ENCODE results near the gene CENPQ. TPM values are rescaled to one million over a fixed set of nuclear protein-coding genes. Genes with fewer than 3 reads are reported as not detected.

CENPQ gene
- total RNA-seq, 1 experiment from 2014 or later = 11.3 TPM

GRCh38 chr6:49430187-49430586 is 33.0 kb upstream of the CENPQ start (continued):
- TF ChIP-seq CBX3 (IDR thresholded peaks at IDR 0.05; ENCODE audit: low read depth) = no peak
- no peak for TF ChIP-seq ATF3 (IDR thresholded peaks at IDR 0.05)
- TF ChIP-seq POLR2AphosphoS5 (IDR thresholded peaks at IDR 0.05; ENCODE audit: low read depth, low read length) = no peak
- TF ChIP-seq, protein P1, sequence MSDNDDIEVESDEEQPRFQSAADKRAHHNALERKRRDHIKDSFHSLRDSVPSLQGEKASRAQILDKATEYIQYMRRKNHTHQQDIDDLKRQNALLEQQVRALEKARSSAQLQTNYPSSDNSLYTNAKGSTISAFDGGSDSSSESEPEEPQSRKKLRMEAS (IDR thresholded peaks at IDR 0.05) = no peak
- TF ChIP-seq TCF7L2 (IDR thresholded peaks at IDR 0.05; ENCODE audit: borderline replicate concordance, extremely low read depth, insufficient read depth, insufficient read length) = no peak
- TF ChIP-seq RAD21 (IDR thresholded peaks at IDR 0.05; ENCODE audit: low read depth) = no peak
- no peak for TF ChIP-seq EZH2 (IDR thresholded peaks at IDR 0.05)

- H2AFZ ChIP-seq (ENCODE audit: low read depth, low read length, poor library complexity, severe bottlenecking) = no peak overlapping the region
- H3K36me3 ChIP-seq (ENCODE audit: control insufficient read depth in 1 of 2, insufficient read depth in 2 of 2, low read length in 2 of 2) = no peaks in the 10 kb centered on the region
- H3K4me2 ChIP-seq (ENCODE audit: low read length) = no peak overlapping the region
- no peaks in the 10 kb centered on the region for H3K9me2 ChIP-seq (ENCODE audit: insufficient read depth)
- no peaks in the 10 kb centered on the region for H3K4me1 ChIP-seq (ENCODE audit: control insufficient read depth in 1 of 2, insufficient read depth in 2 of 2, low read length in 2 of 2)
- no peak overlapping the region for H3K27ac ChIP-seq (ENCODE audit: low read depth, low read length)
- ChIA-PET CTCF (no interaction called here), RAD21 (ENCODE audit: low non-redundant PET in 1 of 2, low total read pairs in 2 of 2, uncharacterized antibody in 2 of 2, unreplicated experiment in 2 of 2) (no interaction called here), POLR2A (no interaction called here)
- no peak overlapping the region for H3K4me3 ChIP-seq (replicated peaks in 1 of 2; ENCODE audit: low read depth in 1 of 2, low read length in 2 of 2)
- intact Hi-C loops (cut with micrococcal nuclease) = no loop called here
- no peaks in the 10 kb centered on the region for H3K27me3 ChIP-seq (ENCODE audit: insufficient read depth, low read length)
- H4K20me1 ChIP-seq (ENCODE audit: insufficient read depth) = no peaks in the 10 kb centered on the region
- DNase-seq (ENCODE audit: low read depth, low spot score) (no peak), ATAC-seq (no peak)
- no peak overlapping the region for H3K9ac ChIP-seq (ENCODE audit: low read length)
- no peaks in the 10 kb centered on the region for H3K9me3 ChIP-seq (ENCODE audit: control insufficient read depth in 1 of 2, insufficient read depth in 1 of 2, low read depth in 1 of 2, low read length in 2 of 2)
- no TSS peak for BruUV-seq (replicated peaks)
- no peaks in the 10 kb centered on the region for H3K79me2 ChIP-seq (ENCODE audit: insufficient read depth, low read length)
- TF ChIP-seq CTCF (IDR thresholded peaks at IDR 0.05 in 2 of 3, conservative IDR thresholded peaks at IDR 0.05 in 1 of 3; ENCODE audit: borderline replicate concordance in 1 of 3, insufficient read depth in 1 of 3, low read depth in 2 of 3, low read length in 2 of 3) (no peak), JUND (IDR thresholded peaks at IDR 0.05) (no peak), EGR1 (IDR thresholded peaks at IDR 0.05; ENCODE audit: low read depth) (no peak), RAD21 (IDR thresholded peaks at IDR 0.05; ENCODE audit: low read depth) (no peak), FOSL1 (IDR thresholded peaks at IDR 0.05; ENCODE audit: low read depth) (no peak), TCF7L2 (IDR thresholded peaks at IDR 0.05; ENCODE audit: borderline replicate concordance, extremely low read depth, insufficient read depth, insufficient read length) (no peak), ATF3 (IDR thresholded peaks at IDR 0.05) (no peak), SRF (IDR thresholded peaks at IDR 0.05; ENCODE audit: low read depth) (no peak), EZH2 (IDR thresholded peaks at IDR 0.05) (no peak), ZFX (IDR thresholded peaks at IDR 0.05) (no peak), CEBPB (IDR thresholded peaks at IDR 0.05; ENCODE audit: low read depth) (no peak), ZNF274 (IDR thresholded peaks at IDR 0.05; ENCODE audit: low read depth, low read length) (no peak)
- TF ChIP-seq, protein P2, sequence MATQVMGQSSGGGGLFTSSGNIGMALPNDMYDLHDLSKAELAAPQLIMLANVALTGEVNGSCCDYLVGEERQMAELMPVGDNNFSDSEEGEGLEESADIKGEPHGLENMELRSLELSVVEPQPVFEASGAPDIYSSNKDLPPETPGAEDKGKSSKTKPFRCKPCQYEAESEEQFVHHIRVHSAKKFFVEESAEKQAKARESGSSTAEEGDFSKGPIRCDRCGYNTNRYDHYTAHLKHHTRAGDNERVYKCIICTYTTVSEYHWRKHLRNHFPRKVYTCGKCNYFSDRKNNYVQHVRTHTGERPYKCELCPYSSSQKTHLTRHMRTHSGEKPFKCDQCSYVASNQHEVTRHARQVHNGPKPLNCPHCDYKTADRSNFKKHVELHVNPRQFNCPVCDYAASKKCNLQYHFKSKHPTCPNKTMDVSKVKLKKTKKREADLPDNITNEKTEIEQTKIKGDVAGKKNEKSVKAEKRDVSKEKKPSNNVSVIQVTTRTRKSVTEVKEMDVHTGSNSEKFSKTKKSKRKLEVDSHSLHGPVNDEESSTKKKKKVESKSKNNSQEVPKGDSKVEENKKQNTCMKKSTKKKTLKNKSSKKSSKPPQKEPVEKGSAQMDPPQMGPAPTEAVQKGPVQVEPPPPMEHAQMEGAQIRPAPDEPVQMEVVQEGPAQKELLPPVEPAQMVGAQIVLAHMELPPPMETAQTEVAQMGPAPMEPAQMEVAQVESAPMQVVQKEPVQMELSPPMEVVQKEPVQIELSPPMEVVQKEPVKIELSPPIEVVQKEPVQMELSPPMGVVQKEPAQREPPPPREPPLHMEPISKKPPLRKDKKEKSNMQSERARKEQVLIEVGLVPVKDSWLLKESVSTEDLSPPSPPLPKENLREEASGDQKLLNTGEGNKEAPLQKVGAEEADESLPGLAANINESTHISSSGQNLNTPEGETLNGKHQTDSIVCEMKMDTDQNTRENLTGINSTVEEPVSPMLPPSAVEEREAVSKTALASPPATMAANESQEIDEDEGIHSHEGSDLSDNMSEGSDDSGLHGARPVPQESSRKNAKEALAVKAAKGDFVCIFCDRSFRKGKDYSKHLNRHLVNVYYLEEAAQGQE (IDR thresholded peaks at IDR 0.05; ENCODE audit: low read depth) = no peak
- TF ChIP-seq, protein P1 (IDR thresholded peaks at IDR 0.05) = no peak
- TF ChIP-seq, protein P3, sequence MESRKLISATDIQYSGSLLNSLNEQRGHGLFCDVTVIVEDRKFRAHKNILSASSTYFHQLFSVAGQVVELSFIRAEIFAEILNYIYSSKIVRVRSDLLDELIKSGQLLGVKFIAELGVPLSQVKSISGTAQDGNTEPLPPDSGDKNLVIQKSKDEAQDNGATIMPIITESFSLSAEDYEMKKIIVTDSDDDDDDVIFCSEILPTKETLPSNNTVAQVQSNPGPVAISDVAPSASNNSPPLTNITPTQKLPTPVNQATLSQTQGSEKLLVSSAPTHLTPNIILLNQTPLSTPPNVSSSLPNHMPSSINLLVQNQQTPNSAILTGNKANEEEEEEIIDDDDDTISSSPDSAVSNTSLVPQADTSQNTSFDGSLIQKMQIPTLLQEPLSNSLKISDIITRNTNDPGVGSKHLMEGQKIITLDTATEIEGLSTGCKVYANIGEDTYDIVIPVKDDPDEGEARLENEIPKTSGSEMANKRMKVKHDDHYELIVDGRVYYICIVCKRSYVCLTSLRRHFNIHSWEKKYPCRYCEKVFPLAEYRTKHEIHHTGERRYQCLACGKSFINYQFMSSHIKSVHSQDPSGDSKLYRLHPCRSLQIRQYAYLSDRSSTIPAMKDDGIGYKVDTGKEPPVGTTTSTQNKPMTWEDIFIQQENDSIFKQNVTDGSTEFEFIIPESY (IDR thresholded peaks at IDR 0.05; ENCODE audit: extremely low read depth, insufficient replicate concordance, low read length) = no peak
These were observed 32.3 kb upstream of the CENPQ start for GRCh38 chr6:49430866-49431265.
